ENCODE measurements around the gene NRK. TPM values are rescaled to one million over a fixed set of nuclear protein-coding genes. Genes with fewer than 3 reads are reported as not detected.
A peak's percentile ranks its signal among the peaks of the same experiment; 100 is the strongest.

The NRK gene
- polyA plus RNA-seq, 1 of the 3 experiments (the other 2 are of a cell fraction): not detected

DNA sequence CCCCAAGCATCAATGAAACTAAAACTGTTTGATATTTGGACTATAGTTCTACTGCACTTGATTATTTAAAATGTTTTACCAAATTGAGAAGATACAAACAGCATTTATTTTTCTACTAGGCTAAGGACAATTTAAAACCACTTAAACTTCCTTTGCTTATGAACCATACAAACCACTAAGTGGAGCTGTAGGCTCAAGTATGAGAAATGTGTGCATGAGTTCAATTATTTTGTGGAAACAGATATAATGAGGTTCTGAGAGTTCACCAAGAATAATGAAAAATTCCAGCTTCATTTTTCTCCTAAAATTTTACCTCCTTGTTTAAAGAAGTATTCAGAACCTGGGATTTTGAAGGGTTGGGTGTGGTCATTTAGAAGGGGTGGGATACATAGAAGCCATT lies 153.0 kb downstream of the NRK start:
- Histone ChIP-seq H3K36me3 (replicated peaks in 1 of 2; ENCODE audit: control insufficient read depth in 1 of 2, insufficient read depth in 2 of 2, low read length in 1 of 2) (no peaks in the 10 kb centered on the region), H3K27me3 (ENCODE audit: insufficient read depth) (no peaks in the 10 kb centered on the region), H3K4me2 (no peak overlapping the region), H3K4me1 (ENCODE audit: control insufficient read depth in 1 of 2, insufficient read depth in 2 of 2, low read depth in 1 of 2, low read length in 1 of 2) (no peaks in the 10 kb centered on the region), H3K9me3 (no peaks in the 10 kb centered on the region), H3K9me2 (no peaks in the 10 kb centered on the region), H4K20me1 (ENCODE audit: insufficient read depth) (no peaks in the 10 kb centered on the region), H3K79me2 (ENCODE audit: insufficient read depth) (no peaks in the 10 kb centered on the region), H2AFZ (ENCODE audit: low read depth) (no peak overlapping the region), H3F3A (replicated peaks; ENCODE audit: insufficient read depth) (no peaks in the 10 kb centered on the region), H3K9ac (no peak overlapping the region), H3K27ac (ENCODE audit: low read depth in 2 of 2, low read length in 1 of 2) (no peak overlapping the region), H3K4me3 (ENCODE audit: low read depth in 2 of 2, low read length in 1 of 2) (no peak overlapping the region)
- DNase-seq: no peak
- TF ChIP-seq GATA2 (CRISPR knock-in tag; IDR thresholded peaks at IDR 0.05): no peak
- TF ChIP-seq MXI1 (IDR thresholded peaks at IDR 0.05; ENCODE audit: low read depth, low read length): no peak
- TF ChIP-seq, protein P1, sequence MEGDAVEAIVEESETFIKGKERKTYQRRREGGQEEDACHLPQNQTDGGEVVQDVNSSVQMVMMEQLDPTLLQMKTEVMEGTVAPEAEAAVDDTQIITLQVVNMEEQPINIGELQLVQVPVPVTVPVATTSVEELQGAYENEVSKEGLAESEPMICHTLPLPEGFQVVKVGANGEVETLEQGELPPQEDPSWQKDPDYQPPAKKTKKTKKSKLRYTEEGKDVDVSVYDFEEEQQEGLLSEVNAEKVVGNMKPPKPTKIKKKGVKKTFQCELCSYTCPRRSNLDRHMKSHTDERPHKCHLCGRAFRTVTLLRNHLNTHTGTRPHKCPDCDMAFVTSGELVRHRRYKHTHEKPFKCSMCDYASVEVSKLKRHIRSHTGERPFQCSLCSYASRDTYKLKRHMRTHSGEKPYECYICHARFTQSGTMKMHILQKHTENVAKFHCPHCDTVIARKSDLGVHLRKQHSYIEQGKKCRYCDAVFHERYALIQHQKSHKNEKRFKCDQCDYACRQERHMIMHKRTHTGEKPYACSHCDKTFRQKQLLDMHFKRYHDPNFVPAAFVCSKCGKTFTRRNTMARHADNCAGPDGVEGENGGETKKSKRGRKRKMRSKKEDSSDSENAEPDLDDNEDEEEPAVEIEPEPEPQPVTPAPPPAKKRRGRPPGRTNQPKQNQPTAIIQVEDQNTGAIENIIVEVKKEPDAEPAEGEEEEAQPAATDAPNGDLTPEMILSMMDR (IDR thresholded peaks at IDR 0.05): peak; percentile 41; the same call in 1 of the 2 replicates
- TF ChIP-seq, protein P2, sequence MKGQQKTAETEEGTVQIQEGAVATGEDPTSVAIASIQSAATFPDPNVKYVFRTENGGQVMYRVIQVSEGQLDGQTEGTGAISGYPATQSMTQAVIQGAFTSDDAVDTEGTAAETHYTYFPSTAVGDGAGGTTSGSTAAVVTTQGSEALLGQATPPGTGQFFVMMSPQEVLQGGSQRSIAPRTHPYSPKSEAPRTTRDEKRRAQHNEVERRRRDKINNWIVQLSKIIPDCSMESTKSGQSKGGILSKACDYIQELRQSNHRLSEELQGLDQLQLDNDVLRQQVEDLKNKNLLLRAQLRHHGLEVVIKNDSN (IDR thresholded peaks at IDR 0.05; ENCODE audit: borderline replicate concordance, low read depth): no peak
- TF ChIP-seq NFIC (IDR thresholded peaks at IDR 0.05; ENCODE audit: borderline replicate concordance): no peak
- TF ChIP-seq RAD21 (IDR thresholded peaks at IDR 0.05; ENCODE audit: low read length): peak; percentile 46
- TF ChIP-seq FOXJ3 (CRISPR knock-in tag; IDR thresholded peaks at IDR 0.05): no peak
- TF ChIP-seq FOSL2 (IDR thresholded peaks at IDR 0.05; ENCODE audit: borderline replicate concordance, low read depth): no peak
- TF ChIP-seq MAX (IDR thresholded peaks at IDR 0.05; ENCODE audit: low read depth): no peak
- no peak for TF ChIP-seq RFX5 (IDR thresholded peaks at IDR 0.05; ENCODE audit: low read length)
- TF ChIP-seq, protein P3, sequence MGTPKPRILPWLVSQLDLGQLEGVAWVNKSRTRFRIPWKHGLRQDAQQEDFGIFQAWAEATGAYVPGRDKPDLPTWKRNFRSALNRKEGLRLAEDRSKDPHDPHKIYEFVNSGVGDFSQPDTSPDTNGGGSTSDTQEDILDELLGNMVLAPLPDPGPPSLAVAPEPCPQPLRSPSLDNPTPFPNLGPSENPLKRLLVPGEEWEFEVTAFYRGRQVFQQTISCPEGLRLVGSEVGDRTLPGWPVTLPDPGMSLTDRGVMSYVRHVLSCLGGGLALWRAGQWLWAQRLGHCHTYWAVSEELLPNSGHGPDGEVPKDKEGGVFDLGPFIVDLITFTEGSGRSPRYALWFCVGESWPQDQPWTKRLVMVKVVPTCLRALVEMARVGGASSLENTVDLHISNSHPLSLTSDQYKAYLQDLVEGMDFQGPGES (IDR thresholded peaks at IDR 0.05; ENCODE audit: low read depth, low read length): no peak
- no peak for TF ChIP-seq SMC3 (IDR thresholded peaks at IDR 0.05; ENCODE audit: low read depth, low read length)
- POLR2A ChIA-PET: no interaction called here
- CTCF ChIA-PET: interaction anchor here (1.0 kb wide), 2 partner anchors 8 to 12 kb away, joined by 3 read pairs; no protein-coding TSS in a partner anchor

- WGBS (ENCODE audit: low lambda C conversion rate): 9% methylated on average over 10 of the region's 15 CpGs
- Histone ChIP-seq H3K27me3 (ENCODE audit: insufficient read depth) (peaks cover 10% of the 10 kb centered on the region; the same call in 1 of the 2 replicates), H3F3A (replicated peaks; ENCODE audit: insufficient read depth) (no peaks in the 10 kb centered on the region), H4K20me1 (ENCODE audit: insufficient read depth) (no peaks in the 10 kb centered on the region), H2AFZ (ENCODE audit: low read depth) (no peak overlapping the region), H3K27ac (ENCODE audit: low read depth in 2 of 2, low read length in 1 of 2) (no peak overlapping the region), H3K9me2 (no peaks in the 10 kb centered on the region), H3K36me3 (replicated peaks in 1 of 2; ENCODE audit: control insufficient read depth in 1 of 2, insufficient read depth in 2 of 2, low read length in 1 of 2) (no peaks in the 10 kb centered on the region), H3K79me2 (ENCODE audit: insufficient read depth) (no peaks in the 10 kb centered on the region), H3K4me1 (ENCODE audit: control insufficient read depth in 1 of 2, insufficient read depth in 2 of 2, low read depth in 1 of 2, low read length in 1 of 2) (no peaks in the 10 kb centered on the region), H3K9ac (no peak overlapping the region), H3K9me3 (no peaks in the 10 kb centered on the region), H3K4me3 (ENCODE audit: low read depth in 2 of 2, low read length in 1 of 2) (no peak overlapping the region), H3K4me2 (no peak overlapping the region)
- ChIA-PET CTCF (no interaction called here), POLR2A (no interaction called here)
- no peak for DNase-seq
- TF ChIP-seq, protein P2 (IDR thresholded peaks at IDR 0.05; ENCODE audit: borderline replicate concordance, low read depth): no peak
- TF ChIP-seq ELF1 (IDR thresholded peaks at IDR 0.05) (no peak), TCF12 (IDR thresholded peaks at IDR 0.05) (no peak), NFIC (IDR thresholded peaks at IDR 0.05; ENCODE audit: borderline replicate concordance) (no peak), ZBTB33 (IDR thresholded peaks at IDR 0.05; ENCODE audit: borderline replicate concordance, low read depth) (no peak), RFX5 (IDR thresholded peaks at IDR 0.05; ENCODE audit: low read length) (no peak), POLR2AphosphoS5 (IDR thresholded peaks at IDR 0.05; ENCODE audit: low read depth, low read length) (no peak), SIN3A (IDR thresholded peaks at IDR 0.05; ENCODE audit: borderline replicate concordance, low read depth, low read length) (no peak), MXI1 (IDR thresholded peaks at IDR 0.05; ENCODE audit: low read depth, low read length) (no peak)
- TF ChIP-seq, protein P3 (IDR thresholded peaks at IDR 0.05; ENCODE audit: low read depth, low read length): no peak
Observed at GRCh38 chrX:105981772-105982485, 159.6 kb downstream of the NRK start.

Measured in SK-N-SH (cell line).